Memory B cell (primary cell): ENCODE measurements around the gene FIGN.

Experiments
- ATAC-seq: fragments of 150-1000 bp; cut with Tn5 transposase; 2 replicates; pipeline ENCODE4 v1.10.0; 2021; ENCODE audit warnings: low read depth, mild to moderate bottlenecking, moderate library complexity
- DNase-seq, 2 donors: peaks; one replicate each; pipeline ENCODE4 v3.0.0; 2022; ENCODE audit warnings: low spot score in 2 of 2
- H3K27ac Mint-ChIP-seq: one replicate; pipeline ENCODE4 v1.8.0; 2022; ENCODE audit warnings: mild to moderate bottlenecking, moderate library complexity, mixed read lengths
- H3K27me3 Mint-ChIP-seq: one replicate; pipeline ENCODE4 v1.8.0; 2022; ENCODE audit warnings: mixed read lengths
- H3K36me3 Mint-ChIP-seq: one replicate; pipeline ENCODE4 v1.8.0; 2022; ENCODE audit warnings: mild to moderate bottlenecking, mixed read lengths
- H3K4me1 Mint-ChIP-seq: one replicate; pipeline ENCODE4 v1.8.0; 2022; ENCODE audit warnings: mixed read lengths
- H3K4me3 Mint-ChIP-seq: one replicate; pipeline ENCODE4 v1.8.0; 2022; ENCODE audit warnings: mild to moderate bottlenecking, moderate library complexity, mixed read lengths
- H3K9me3 Mint-ChIP-seq: one replicate; pipeline ENCODE4 v1.8.0; 2022; ENCODE audit warnings: mixed read lengths

The FIGN gene

GRCh38 chr2:163655667-163656066 is 80.1 kb downstream of the FIGN start:
- no peaks in the 10 kb centered on the region for H3K27me3 Mint-ChIP-seq
- no peak overlapping the region for H3K27ac Mint-ChIP-seq
- no peak for DNase-seq
- H3K9me3 Mint-ChIP-seq = no peaks in the 10 kb centered on the region
- H3K36me3 Mint-ChIP-seq = no peaks in the 10 kb centered on the region
- H3K4me3 Mint-ChIP-seq = no peak overlapping the region
- ATAC-seq = no peak
- no peaks in the 10 kb centered on the region for H3K4me1 Mint-ChIP-seq

- H3K27me3 Mint-ChIP-seq = no peaks in the 10 kb centered on the region
- H3K9me3 Mint-ChIP-seq = peaks cover under 1% of the 10 kb centered on the region
- H3K4me3 Mint-ChIP-seq = no peak overlapping the region
- ATAC-seq = no peak
- no peak overlapping the region for H3K27ac Mint-ChIP-seq
- DNase-seq = no peak
- H3K36me3 Mint-ChIP-seq = no peaks in the 10 kb centered on the region
- no peaks in the 10 kb centered on the region for H3K4me1 Mint-ChIP-seq
Observed at GRCh38 chr2:163652751-163653150, 83.1 kb downstream of the FIGN start.

DNA sequence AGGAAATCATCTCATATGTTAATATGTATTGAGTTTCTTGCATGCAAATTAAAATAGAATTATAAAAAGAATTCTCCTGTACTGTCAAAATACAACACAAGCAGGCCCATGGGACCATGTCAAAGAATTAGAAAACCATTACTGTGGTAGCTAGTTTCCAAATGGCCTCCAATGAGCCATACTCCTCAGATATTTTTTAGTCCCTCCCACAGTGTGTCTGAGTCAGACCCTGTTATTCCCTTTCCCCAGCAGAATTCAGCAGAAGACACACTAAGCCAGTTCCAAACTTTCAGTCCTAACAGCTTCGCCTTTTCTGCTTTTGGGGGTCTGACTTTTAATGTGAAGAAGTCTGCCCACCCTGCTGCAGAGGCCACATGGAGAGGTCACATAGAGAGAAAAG is 86.7 kb downstream of the FIGN start:
- no peaks in the 10 kb centered on the region for H3K27me3 Mint-ChIP-seq
- no peak overlapping the region for H3K27ac Mint-ChIP-seq
- H3K4me1 Mint-ChIP-seq = no peaks in the 10 kb centered on the region
- DNase-seq = no peak
- no peaks in the 10 kb centered on the region for H3K36me3 Mint-ChIP-seq
- peaks cover 2% of the 10 kb centered on the region for H3K9me3 Mint-ChIP-seq
- ATAC-seq = no peak
- no peak overlapping the region for H3K4me3 Mint-ChIP-seq

DNA sequence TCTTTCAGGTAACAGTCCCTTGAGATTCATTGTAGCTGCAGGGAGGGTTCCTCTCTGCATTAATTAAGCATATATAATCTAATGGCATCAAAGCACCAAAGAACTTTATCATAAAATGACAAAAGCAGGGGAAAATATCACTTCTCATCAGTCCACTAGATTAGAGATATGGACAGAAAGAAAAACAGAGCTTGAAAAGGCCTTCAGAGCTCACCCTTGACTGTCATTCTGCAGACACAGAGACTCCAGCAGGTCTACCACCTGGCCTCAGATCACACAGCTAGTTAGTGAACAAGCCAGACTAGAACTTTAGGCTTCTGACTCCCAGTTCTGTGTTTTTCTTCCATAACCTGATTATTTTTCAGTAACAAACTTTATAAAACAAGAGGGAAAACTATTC is 88.5 kb downstream of the FIGN start:
- no peaks in the 10 kb centered on the region for H3K36me3 Mint-ChIP-seq
- no peak for DNase-seq

DNA sequence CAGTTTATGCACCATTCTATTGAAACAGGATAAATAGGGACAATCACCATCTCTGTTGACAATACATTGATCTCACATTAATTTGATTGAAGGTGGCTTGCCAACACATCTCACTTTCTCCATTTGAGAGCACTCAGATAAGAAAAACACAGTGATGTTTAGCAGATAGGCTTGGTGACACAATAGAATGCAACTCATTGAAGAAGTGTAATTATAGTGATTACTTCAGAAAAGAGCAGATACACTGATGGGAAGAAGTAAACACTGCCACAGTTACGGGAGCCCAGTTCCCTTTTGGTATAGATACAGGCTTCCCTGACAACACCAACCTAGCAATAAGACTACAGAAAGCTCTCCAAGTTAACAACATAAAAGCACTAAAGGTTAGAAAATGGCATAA is 89.1 kb downstream of the FIGN start:
- H3K9me3 Mint-ChIP-seq = peaks cover 2% of the 10 kb centered on the region
- no peak overlapping the region for H3K27ac Mint-ChIP-seq
- no peaks in the 10 kb centered on the region for H3K27me3 Mint-ChIP-seq
- H3K36me3 Mint-ChIP-seq = no peaks in the 10 kb centered on the region
- no peaks in the 10 kb centered on the region for H3K4me1 Mint-ChIP-seq
- no peak for ATAC-seq
- H3K4me3 Mint-ChIP-seq = no peak overlapping the region
- DNase-seq = no peak

More for the DNA sequence above, 88.5 kb downstream of the FIGN start:
- no peaks in the 10 kb centered on the region for H3K27me3 Mint-ChIP-seq
- ATAC-seq = no peak
- H3K9me3 Mint-ChIP-seq = peaks cover 2% of the 10 kb centered on the region
- H3K4me3 Mint-ChIP-seq = no peak overlapping the region
- no peak overlapping the region for H3K27ac Mint-ChIP-seq
- no peaks in the 10 kb centered on the region for H3K4me1 Mint-ChIP-seq

DNA sequence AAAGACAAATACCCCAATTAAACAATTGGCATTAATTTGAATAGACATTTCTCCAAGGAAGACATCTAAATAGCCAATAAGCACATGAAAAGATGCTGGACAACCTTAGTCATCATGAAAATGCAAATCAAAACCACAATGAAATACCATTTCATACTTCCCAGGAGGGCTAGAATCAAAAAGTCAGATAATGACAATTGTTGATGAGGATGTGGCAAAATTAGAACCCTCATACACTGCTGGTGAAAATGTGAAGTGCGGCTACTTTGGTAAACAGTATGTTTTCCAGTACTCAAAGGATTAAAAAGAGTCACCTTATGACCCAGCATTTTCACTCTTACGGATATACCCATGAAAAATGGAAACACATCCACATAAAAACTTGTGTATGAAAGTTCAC is 91.6 kb downstream of the FIGN start:
- no peak for DNase-seq
- no peaks in the 10 kb centered on the region for H3K27me3 Mint-ChIP-seq
- ATAC-seq = no peak
- peaks cover 2% of the 10 kb centered on the region for H3K9me3 Mint-ChIP-seq
- H3K4me1 Mint-ChIP-seq = no peaks in the 10 kb centered on the region
- H3K4me3 Mint-ChIP-seq = no peak overlapping the region
- no peaks in the 10 kb centered on the region for H3K36me3 Mint-ChIP-seq
- no peak overlapping the region for H3K27ac Mint-ChIP-seq

GRCh38 chr2:163641986-163642385 is 93.8 kb downstream of the FIGN start:
- H3K4me1 Mint-ChIP-seq = no peaks in the 10 kb centered on the region
- H3K27ac Mint-ChIP-seq = no peak overlapping the region
- ATAC-seq = no peak

GRCh38 chr2:163640542-163641193 is 95.1 kb downstream of the FIGN start:
- Mint-ChIP-seq H3K27me3 (no peaks in the 10 kb centered on the region), H3K4me1 (no peaks in the 10 kb centered on the region), H3K9me3 (no peaks in the 10 kb centered on the region), H3K4me3 (no peak overlapping the region), H3K36me3 (no peaks in the 10 kb centered on the region), H3K27ac (no peak overlapping the region)
- no peak for DNase-seq
- no peak for ATAC-seq

More at GRCh38 chr2:163641986-163642385, 93.8 kb downstream of the FIGN start:
- no peaks in the 10 kb centered on the region for H3K9me3 Mint-ChIP-seq
- no peak for DNase-seq
- no peaks in the 10 kb centered on the region for H3K27me3 Mint-ChIP-seq
- no peaks in the 10 kb centered on the region for H3K36me3 Mint-ChIP-seq
- no peak overlapping the region for H3K4me3 Mint-ChIP-seq

- Mint-ChIP-seq H3K27me3 (no peaks in the 10 kb centered on the region), H3K27ac (no peak overlapping the region), H3K4me3 (no peak overlapping the region), H3K9me3 (no peaks in the 10 kb centered on the region), H3K4me1 (no peaks in the 10 kb centered on the region), H3K36me3 (no peaks in the 10 kb centered on the region)
- DNase-seq (no peak), ATAC-seq (no peak)
Observed at GRCh38 chr2:163637871-163638270, 97.9 kb downstream of the FIGN start.

- no peaks in the 10 kb centered on the region for H3K27me3 Mint-ChIP-seq
- DNase-seq (no peak), ATAC-seq (no peak)
- no peak overlapping the region for H3K4me3 Mint-ChIP-seq
- H3K4me1 Mint-ChIP-seq = no peaks in the 10 kb centered on the region
- H3K9me3 Mint-ChIP-seq = no peaks in the 10 kb centered on the region
- no peaks in the 10 kb centered on the region for H3K36me3 Mint-ChIP-seq
- no peak overlapping the region for H3K27ac Mint-ChIP-seq
Observed at GRCh38 chr2:163633291-163633690, 102.5 kb downstream of the FIGN start.

- H3K27ac Mint-ChIP-seq = no peak overlapping the region
- no peaks in the 10 kb centered on the region for H3K36me3 Mint-ChIP-seq
- H3K9me3 Mint-ChIP-seq = no peaks in the 10 kb centered on the region
- H3K4me1 Mint-ChIP-seq = no peaks in the 10 kb centered on the region
- no peak for DNase-seq
- no peak for ATAC-seq
- H3K4me3 Mint-ChIP-seq = no peak overlapping the region
- H3K27me3 Mint-ChIP-seq = no peaks in the 10 kb centered on the region
Observed at GRCh38 chr2:163630836-163631235, 105.0 kb downstream of the FIGN start.

DNA sequence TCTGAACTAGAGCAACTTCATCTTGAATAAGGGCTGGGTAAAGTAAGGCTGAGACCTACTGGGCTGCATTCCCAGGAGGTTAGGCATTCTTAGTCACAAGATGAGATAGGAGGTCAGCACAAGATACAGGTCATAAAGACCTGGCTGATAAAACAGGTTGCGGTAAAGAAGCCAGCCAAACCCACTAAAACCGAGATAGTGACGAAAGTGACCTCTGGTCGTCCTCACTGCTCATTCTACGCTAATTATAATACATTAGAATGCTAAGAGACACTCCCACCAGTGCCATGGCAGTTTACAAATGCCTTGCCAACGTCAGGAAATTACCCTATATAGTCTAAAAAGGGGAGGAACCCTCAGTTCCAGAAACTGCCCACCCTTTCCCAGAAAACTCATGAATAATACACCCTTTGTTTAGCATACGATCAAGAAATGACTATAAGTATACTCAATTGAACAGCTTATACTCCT is 109.1 kb downstream of the FIGN start:
- Mint-ChIP-seq H3K36me3 (no peaks in the 10 kb centered on the region), H3K27me3 (no peaks in the 10 kb centered on the region)

DNA sequence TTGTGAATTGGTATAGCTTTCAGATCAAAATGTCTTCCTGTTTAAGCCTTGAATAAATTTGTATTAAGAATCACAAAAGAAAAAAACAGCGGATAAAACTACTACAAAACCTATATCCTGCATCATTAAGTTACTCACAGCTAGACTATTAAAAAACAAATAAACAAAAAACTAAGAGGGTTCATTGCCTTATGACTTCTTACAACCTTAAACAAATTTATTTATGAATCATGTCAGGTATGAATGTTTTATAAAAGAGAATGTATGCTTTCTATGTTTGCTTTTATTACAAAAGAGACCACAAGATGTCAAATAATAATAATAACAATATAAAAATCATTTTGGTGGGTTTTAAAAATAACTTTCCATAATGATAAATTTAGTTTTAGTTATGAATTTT is 109.6 kb downstream of the FIGN start:
- DNase-seq (no peak), ATAC-seq (no peak)
- Mint-ChIP-seq H3K4me3 (no peak overlapping the region), H3K27me3 (no peaks in the 10 kb centered on the region), H3K9me3 (no peaks in the 10 kb centered on the region), H3K27ac (no peak overlapping the region), H3K36me3 (no peaks in the 10 kb centered on the region), H3K4me1 (no peaks in the 10 kb centered on the region)

More for the DNA sequence above, 109.1 kb downstream of the FIGN start:
- DNase-seq (no peak), ATAC-seq (no peak)
- H3K4me3 Mint-ChIP-seq = no peak overlapping the region
- H3K27ac Mint-ChIP-seq = no peak overlapping the region
- H3K4me1 Mint-ChIP-seq = no peaks in the 10 kb centered on the region
- H3K9me3 Mint-ChIP-seq = no peaks in the 10 kb centered on the region

DNA sequence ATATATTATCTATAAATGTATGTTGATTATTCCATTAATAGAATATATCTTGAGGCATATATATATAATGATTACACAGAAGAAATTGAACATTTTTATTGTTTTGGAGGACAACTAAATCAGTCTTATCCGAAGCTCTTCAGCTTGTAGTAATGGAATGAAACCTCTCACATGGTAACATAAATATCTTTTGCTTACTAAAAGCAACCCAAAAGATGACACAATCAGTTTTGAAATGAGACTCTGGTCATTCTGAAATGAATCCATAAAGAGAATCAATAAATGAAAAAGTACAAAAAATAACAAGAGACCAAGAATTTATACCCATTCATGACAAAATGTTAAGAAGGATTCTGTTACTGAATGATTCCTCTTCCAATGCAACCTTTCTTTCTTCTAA is 110.2 kb downstream of the FIGN start:
- Mint-ChIP-seq H3K4me3 (no peak overlapping the region), H3K27ac (no peak overlapping the region), H3K9me3 (no peaks in the 10 kb centered on the region), H3K36me3 (no peaks in the 10 kb centered on the region), H3K27me3 (no peaks in the 10 kb centered on the region), H3K4me1 (no peaks in the 10 kb centered on the region)
- ATAC-seq = no peak
- no peak for DNase-seq

GRCh38 chr2:163621445-163622004 is 114.3 kb downstream of the FIGN start:
- H3K9me3 Mint-ChIP-seq = no peaks in the 10 kb centered on the region
- H3K27ac Mint-ChIP-seq = no peak overlapping the region
- H3K4me1 Mint-ChIP-seq = no peaks in the 10 kb centered on the region
- DNase-seq (no peak), ATAC-seq (no peak)
- no peaks in the 10 kb centered on the region for H3K27me3 Mint-ChIP-seq
- no peak overlapping the region for H3K4me3 Mint-ChIP-seq
- H3K36me3 Mint-ChIP-seq = no peaks in the 10 kb centered on the region
